ENCODE results near the gene ASB4.

GRCh38 chr7:95545673-95546072 is 59.9 kb downstream of the ASB4 start:
- TF ChIP-seq CTCF (IDR thresholded peaks at IDR 0.05; ENCODE audit: low read depth, low read length, poor library complexity, severe bottlenecking) = no peak
- TF ChIP-seq EZH2phosphoT487 (IDR thresholded peaks at IDR 0.05; ENCODE audit: borderline replicate concordance, low read length) = no peak

Data from DOHH2 (cell line).